Activated naive CD4-positive, alpha-beta T cell treated with Interleukin-2 at 50 U/mL for 16 hours (primary cell): ENCODE data around the gene IKZF2.

Experiments used
- DNase-seq: peaks from one replicate; pipeline ENCODE4 v3.0.0-alpha.2; 2020

IKZF2 gene

GRCh38 chr2:213098612-213099011 is 52.8 kb downstream of the IKZF2 start:
- DNase-seq = no peak

- DNase-seq = no peak
These were observed 59.6 kb downstream of the IKZF2 start for GRCh38 chr2:213091765-213092164.

- no peak for DNase-seq
These were observed 60.6 kb downstream of the IKZF2 start for GRCh38 chr2:213090772-213091171.

GRCh38 chr2:213089438-213089837 is 62.0 kb downstream of the IKZF2 start:
- DNase-seq = no peak

- no peak for DNase-seq
These were observed 64.4 kb downstream of the IKZF2 start for GRCh38 chr2:213087040-213087439.

GRCh38 chr2:213086571-213086970 is 64.8 kb downstream of the IKZF2 start:
- no peak for DNase-seq

- no peak for DNase-seq
These were observed 65.4 kb downstream of the IKZF2 start for GRCh38 chr2:213086050-213086449.

GRCh38 chr2:213085538-213085937 is 65.9 kb downstream of the IKZF2 start:
- no peak for DNase-seq

GRCh38 chr2:213084261-213084660 is 67.2 kb downstream of the IKZF2 start:
- no peak for DNase-seq

- no peak for DNase-seq
These were observed 70.3 kb downstream of the IKZF2 start for GRCh38 chr2:213080969-213081617.

GRCh38 chr2:213079756-213080155 is 71.7 kb downstream of the IKZF2 start:
- DNase-seq = no peak

- DNase-seq = no peak
These were observed 72.7 kb downstream of the IKZF2 start for GRCh38 chr2:213078686-213079085.

GRCh38 chr2:213069531-213069930 is 81.9 kb downstream of the IKZF2 start:
- no peak for DNase-seq

- DNase-seq = no peak
These were observed 82.6 kb downstream of the IKZF2 start for GRCh38 chr2:213068676-213069359.

- DNase-seq = no peak
These were observed 83.5 kb downstream of the IKZF2 start for GRCh38 chr2:213067888-213068287.

GRCh38 chr2:213066443-213066743 is 85.0 kb downstream of the IKZF2 start:
- DNase-seq = no peak

GRCh38 chr2:213065583-213066442 is 85.6 kb downstream of the IKZF2 start:
- no peak for DNase-seq

- no peak for DNase-seq
These were observed 87.3 kb downstream of the IKZF2 start for GRCh38 chr2:213064099-213064498.

- no peak for DNase-seq
These were observed 93.4 kb downstream of the IKZF2 start for GRCh38 chr2:213057977-213058376.

- no peak for DNase-seq
These were observed 105.0 kb downstream of the IKZF2 start for GRCh38 chr2:213046431-213046830.

- DNase-seq = no peak
These were observed 107.8 kb downstream of the IKZF2 start for GRCh38 chr2:213043566-213043965.

GRCh38 chr2:213042262-213042661 is 109.2 kb downstream of the IKZF2 start:
- no peak for DNase-seq

- DNase-seq = no peak
These were observed 114.6 kb downstream of the IKZF2 start for GRCh38 chr2:213036836-213037235.

- DNase-seq = no peak
These were observed 116.8 kb downstream of the IKZF2 start for GRCh38 chr2:213034585-213034984.
